Gastrocnemius medialis (tissue), 4 donors: ENCODE measurements around the gene SS18.

Source experiments
- CTCF ChIP-seq, 5 experiments: fragments of 450-650 bp in 3 of 5; fragments of 200-600 bp in 2 of 5; sonication (generic) in 2 of 5; IDR thresholded peaks in 4 of 5; conservative IDR thresholded peaks in 1 of 5; 1 replicate in 4 of 5; 2 replicates in 1 of 5; pipeline ENCODE4 v1.5.1; 2016 to 2019; ENCODE audit warnings: antibody characterized with exemption in 5 of 5, mild to moderate bottlenecking in 3 of 5, moderate library complexity in 3 of 5
- POLR2A ChIP-seq, 2 donors: fragments of 450-650 bp; IDR thresholded peaks; one replicate each; pipeline ENCODE4 v1.6.1; 2017; ENCODE audit warnings: antibody characterized with exemption in 2 of 2, mild to moderate bottlenecking in 2 of 2, moderate library complexity in 2 of 2

DNA sequence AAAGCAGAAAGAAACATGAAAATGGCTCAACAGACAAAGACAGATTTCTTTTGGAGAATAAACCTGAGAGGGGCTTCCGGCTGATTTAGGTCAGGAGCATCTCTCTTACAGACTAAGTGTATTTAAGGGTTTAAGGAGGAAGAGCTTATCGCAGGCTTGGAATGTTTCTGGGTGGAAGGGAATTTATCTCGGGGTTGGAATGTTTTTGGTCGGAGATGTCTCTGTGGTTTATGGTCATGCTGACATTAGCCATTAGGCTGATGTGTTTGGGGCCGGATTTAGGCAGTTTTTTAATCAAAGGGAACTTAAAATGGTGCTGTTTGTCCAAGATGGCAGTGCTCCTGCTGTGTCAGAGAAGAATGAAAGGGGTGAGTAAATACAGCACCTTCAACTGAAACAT is 28.8 kb upstream of the SS18 start:
- TF ChIP-seq CTCF (IDR thresholded peaks at IDR 0.05 in 4 of 5, conservative IDR thresholded peaks at IDR 0.05 in 1 of 5) = no peak
- TF ChIP-seq POLR2A (IDR thresholded peaks at IDR 0.05) = no peak
